GM18508 (cell line): Measurements from ENCODE around the gene AGBL4.

Source experiments
- ATAC-seq: cut with Tn5 transposase; IDR thresholded peaks from one replicate; pipeline ENCODE4 v1.9.1; 2021; ENCODE audit warnings: moderate number of reproducible peaks; ENCODE audit not compliant: insufficient read depth, unreplicated experiment

AGBL4 gene

DNA sequence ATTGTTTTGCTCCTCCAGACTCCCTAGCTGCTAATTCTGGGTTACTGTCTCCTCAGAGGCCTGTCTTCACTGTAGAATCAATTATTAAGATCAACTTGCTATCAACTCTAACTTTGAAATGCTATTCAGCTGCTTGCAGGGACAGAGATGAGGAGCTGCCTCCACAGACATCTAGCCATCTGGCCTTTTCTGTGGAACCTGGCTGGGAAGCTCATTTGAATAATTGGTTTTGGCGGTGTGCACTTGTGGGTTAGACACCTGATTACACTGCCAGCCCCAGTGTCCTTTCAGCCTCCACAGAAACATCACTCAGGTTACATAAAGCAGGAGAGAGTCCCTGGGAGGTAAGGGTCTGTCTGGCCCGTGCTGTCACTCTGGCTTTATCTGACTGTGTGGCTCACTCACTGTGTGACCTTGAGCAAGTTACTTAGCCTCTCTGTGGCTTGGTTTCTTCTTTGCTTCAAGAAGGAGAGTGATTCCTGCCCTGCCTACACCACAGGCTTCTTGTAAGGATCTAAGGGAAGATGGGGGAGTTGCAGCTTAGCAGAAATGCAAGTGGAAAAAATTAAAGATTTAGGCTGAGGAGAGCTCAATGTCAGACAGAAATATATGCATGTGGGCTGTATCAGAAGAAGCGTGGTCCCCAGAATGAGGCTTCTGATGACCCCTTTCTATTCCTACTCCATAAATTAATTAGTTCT lies 1378.7 kb downstream of the AGBL4 start:
- no peak for ATAC-seq

DNA sequence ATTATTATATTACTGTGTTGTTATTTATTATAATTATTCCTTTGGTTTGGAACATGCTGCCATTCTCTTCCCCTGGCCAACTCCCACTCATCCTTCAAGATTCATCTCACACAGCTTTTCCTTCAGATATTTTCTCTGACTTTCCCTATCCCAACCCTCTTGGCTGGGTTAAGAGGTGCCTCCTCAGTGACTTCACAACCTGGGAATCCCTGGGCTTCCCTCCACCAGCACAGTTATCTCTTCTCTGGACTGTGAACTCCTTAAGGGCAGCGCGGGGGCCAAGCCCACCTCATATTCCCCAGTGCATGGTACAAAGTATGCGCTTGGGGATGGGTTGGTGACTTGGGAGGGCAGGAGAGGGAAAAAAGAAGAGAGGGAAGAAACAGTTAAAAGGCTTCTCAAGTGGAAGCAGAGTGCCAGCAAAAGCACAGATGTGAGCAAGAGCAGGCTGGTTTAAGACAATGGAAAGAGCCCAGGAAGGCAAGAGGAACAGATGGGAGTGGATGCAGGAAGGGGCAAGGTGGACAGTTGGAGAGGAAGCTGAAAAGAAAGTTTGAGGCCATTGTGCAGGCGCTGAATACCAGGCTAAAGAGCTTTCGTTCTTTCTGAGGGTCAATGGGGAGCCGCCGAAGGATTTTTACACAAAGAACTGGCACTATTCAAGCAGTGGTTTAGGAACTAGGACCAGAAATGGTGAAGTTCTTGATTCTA lies 1379.4 kb downstream of the AGBL4 start:
- ATAC-seq: no peak

DNA sequence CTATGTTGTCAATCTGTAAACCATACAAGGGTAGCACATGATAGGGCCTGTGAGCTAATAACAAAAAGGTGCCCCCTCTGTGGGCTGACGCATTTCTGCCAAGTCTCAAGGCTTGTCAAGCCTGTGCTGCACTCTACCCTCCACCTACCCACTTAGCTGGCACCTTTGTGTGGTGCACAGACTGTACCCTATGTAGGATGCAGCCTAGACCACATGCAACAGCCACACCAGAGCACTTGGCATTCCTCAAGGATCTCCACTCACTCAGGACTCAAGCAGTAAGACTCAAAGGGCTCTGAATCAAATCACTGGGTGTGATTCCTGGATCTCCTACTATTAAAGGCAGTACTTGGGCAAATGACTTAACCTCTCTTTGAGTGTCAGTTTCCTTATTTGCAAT lies 1380.6 kb downstream of the AGBL4 start:
- no peak for ATAC-seq

DNA sequence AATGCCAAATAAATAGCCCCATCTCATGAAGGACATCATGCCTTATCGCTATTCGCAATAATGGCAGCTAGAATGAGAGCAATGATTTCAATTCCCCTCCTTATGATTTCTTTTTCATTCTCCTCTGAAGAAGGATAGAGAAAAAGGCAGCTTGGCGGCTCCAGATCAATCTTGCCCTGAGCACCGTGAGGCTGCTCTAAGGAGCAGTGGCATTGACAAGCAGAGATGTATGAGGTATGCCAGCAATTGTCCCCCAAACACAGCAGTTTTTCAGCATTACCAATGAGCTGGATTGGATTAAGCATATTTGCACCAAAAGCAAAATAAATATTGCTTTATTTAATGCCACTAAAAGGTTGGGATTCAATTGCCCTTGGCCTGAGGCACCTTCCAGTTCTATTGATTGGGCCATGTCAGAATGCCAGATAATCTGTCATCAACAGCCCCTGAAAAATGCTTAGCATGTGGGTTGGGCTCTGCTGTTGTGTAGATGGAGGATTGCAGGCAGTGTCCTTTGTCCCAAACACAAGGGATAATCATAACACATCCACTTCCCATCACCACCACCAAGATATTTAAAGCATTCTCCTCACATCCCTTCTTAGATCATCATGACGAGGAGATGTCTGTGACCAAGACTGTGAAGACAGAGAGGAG lies 1382.8 kb downstream of the AGBL4 start:
- ATAC-seq: no peak

DNA sequence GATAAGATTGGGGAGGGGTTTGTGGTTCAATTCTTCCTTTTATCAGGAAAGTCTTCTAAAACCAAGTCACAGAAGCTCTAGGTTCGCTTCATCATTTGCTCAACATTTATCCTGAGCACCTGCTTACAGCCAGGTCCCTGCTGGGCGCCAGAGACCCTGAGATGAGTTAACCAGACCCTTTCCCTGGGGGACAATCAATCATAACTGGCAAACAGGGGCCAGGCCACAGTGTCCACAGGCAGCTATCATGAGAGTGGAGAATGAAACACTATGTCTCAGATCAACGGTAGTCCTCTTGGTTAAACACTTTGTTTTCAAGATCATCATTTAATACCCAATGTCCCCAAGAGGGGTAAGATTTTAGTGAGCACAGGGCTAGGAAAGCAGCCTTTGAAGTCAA lies 1393.9 kb downstream of the AGBL4 start:
- ATAC-seq: no peak

DNA sequence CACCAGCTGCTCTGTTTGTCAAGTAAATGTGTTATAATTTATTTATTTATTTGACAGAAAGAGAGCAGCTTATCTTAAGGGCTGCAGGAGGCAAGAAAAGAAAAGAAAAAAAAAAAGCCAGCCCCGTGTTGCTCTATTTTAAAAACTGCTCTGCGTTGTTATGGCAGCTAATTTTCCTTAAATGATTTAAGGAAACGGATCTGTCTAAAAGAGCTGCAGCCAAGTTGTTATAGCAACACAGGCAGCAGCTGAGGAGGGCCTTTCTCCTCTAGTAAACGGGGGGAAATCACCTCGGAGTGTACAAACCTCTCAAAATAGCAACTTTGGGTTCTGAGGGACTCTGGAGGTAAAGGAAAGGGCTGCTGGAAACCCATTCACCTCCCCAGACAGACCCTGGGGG lies 1396.3 kb downstream of the AGBL4 start:
- no peak for ATAC-seq

GRCh38 chr1:48619539-48619938 lies 1404.2 kb downstream of the AGBL4 start:
- ATAC-seq: no peak

DNA sequence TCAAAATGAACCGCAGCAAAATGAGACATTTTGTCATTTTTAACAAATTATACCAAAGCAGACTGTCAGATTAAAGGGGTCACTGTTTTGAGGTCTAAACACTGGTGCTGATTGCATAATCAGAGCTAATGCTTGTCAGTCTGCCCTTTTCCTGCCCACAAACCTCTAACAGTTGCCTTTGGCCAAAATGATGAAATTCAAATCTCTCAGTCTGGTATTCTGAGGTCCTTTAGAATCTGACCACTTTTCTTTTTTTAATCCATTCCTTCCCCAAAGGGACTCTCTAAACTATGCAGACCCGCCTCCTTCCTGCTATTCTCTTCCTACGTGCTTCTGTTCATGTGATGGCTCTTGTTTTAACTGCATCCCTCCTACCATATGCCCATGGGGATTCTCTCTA lies 1406.5 kb downstream of the AGBL4 start:
- ATAC-seq: no peak

DNA sequence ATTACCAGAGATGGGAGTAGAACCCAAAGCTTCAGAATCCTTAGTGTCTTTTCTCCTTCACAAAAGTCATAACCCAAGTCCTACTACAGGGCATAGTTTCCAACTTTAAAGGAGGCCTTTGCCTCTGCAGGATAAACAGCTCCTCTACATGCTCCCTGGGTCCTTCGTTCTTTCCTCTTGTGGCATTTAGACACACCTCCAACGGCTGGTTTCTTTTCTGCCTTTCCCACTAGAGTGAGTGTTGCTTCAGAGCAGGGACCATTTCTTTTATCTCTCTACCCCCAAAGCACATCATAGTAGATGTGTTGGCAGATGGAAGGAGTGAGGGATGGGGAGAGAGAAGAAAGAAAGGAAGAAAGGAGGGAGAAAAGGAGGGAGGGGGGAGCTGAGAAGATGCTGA lies 1407.0 kb downstream of the AGBL4 start:
- no peak for ATAC-seq

- ATAC-seq: no peak
Observed at GRCh38 chr1:48611841-48612240, 1411.9 kb downstream of the AGBL4 start.

- ATAC-seq: no peak
Observed at GRCh38 chr1:48610628-48611542, 1412.9 kb downstream of the AGBL4 start.

- no peak for ATAC-seq
Observed at GRCh38 chr1:48608882-48609281, 1414.9 kb downstream of the AGBL4 start.

- ATAC-seq: no peak
Observed at GRCh38 chr1:48603222-48603621, 1420.5 kb downstream of the AGBL4 start.

DNA sequence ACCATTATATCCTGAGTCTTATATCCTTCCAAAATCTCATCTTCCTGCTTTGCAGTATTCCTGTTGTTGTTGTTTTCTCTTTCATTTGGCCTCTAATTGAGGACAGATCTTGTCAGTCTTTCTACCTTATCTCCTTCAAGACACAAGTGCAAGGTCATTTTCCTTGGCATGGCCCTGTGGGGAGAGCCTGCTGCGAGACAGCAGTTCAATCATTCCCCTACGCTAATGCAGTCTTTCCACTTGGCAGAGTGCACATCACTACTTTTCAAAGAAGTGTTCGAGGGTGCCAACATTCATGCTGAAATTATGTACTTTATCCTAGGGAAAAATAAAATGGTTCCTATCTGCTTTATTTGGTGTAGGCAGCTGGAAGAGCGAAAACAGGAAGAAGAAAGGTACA lies 1421.4 kb downstream of the AGBL4 start:
- ATAC-seq: no peak

GRCh38 chr1:48600182-48600581 lies 1423.6 kb downstream of the AGBL4 start:
- no peak for ATAC-seq

- no peak for ATAC-seq
Observed at GRCh38 chr1:48597663-48598062, 1426.1 kb downstream of the AGBL4 start.

GRCh38 chr1:48596046-48596445 lies 1427.7 kb downstream of the AGBL4 start:
- no peak for ATAC-seq

DNA sequence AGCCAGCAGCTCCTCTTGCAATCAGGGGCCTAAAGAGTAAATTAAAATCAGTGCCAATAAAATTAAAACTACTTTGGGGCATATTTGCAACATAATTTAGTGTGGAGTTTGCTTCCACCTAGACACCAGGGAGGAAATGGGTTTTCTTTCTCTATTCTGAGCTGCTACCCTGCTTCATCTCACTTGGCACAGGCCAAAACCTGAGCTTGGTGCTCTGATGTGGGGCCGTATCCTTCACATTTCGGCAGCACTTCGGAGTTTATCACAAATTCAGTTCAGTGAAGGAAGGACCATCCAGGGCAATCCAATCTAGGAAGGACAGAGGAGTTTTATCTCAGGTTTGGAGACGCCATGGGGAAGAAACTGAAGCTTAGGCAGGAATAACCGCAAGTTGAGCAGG lies 1428.1 kb downstream of the AGBL4 start:
- no peak for ATAC-seq

- no peak for ATAC-seq
Observed at GRCh38 chr1:48592330-48592729, 1431.4 kb downstream of the AGBL4 start.

DNA sequence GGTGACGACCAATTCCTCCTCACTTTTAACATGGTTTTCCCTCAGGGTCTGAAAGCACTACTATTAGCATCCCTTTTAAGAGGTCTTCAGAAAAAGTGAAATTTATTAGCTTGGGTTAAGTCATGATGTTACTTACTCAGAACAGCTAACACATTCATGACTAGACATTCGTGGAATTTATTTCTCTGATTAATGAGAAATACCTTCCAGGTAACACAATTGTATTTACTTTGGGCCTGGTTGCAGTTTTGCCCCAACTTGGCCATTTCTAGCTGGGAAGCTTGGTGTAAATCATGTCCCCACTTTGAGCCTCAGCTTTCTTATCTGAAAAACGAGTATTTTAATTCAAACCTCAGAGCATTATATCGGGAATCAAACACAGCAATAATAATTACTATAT lies 1432.6 kb downstream of the AGBL4 start:
- ATAC-seq: no peak

GRCh38 chr1:48588061-48588460 lies 1435.7 kb downstream of the AGBL4 start:
- ATAC-seq: no peak
